Activated CD4-positive, alpha-beta T cell treated with anti-CD3 and anti-CD28 coated beads for 48 hours (primary cell): ENCODE data around the gene ATXN2.
"Not testable (repeated sequence)": the region's sequence is repeated elsewhere in the genome, so short reads cannot be mapped to it uniquely, and the experiment has no call there.

ENCODE experiments used
- DNase-seq: peaks from one replicate; pipeline ENCODE4 v3.0.0-alpha.2; 2020

Gene ATXN2, protein sequence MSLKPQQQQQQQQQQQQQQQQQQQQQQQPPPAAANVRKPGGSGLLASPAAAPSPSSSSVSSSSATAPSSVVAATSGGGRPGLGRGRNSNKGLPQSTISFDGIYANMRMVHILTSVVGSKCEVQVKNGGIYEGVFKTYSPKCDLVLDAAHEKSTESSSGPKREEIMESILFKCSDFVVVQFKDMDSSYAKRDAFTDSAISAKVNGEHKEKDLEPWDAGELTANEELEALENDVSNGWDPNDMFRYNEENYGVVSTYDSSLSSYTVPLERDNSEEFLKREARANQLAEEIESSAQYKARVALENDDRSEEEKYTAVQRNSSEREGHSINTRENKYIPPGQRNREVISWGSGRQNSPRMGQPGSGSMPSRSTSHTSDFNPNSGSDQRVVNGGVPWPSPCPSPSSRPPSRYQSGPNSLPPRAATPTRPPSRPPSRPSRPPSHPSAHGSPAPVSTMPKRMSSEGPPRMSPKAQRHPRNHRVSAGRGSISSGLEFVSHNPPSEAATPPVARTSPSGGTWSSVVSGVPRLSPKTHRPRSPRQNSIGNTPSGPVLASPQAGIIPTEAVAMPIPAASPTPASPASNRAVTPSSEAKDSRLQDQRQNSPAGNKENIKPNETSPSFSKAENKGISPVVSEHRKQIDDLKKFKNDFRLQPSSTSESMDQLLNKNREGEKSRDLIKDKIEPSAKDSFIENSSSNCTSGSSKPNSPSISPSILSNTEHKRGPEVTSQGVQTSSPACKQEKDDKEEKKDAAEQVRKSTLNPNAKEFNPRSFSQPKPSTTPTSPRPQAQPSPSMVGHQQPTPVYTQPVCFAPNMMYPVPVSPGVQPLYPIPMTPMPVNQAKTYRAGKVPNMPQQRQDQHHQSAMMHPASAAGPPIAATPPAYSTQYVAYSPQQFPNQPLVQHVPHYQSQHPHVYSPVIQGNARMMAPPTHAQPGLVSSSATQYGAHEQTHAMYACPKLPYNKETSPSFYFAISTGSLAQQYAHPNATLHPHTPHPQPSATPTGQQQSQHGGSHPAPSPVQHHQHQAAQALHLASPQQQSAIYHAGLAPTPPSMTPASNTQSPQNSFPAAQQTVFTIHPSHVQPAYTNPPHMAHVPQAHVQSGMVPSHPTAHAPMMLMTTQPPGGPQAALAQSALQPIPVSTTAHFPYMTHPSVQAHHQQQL

DNA sequence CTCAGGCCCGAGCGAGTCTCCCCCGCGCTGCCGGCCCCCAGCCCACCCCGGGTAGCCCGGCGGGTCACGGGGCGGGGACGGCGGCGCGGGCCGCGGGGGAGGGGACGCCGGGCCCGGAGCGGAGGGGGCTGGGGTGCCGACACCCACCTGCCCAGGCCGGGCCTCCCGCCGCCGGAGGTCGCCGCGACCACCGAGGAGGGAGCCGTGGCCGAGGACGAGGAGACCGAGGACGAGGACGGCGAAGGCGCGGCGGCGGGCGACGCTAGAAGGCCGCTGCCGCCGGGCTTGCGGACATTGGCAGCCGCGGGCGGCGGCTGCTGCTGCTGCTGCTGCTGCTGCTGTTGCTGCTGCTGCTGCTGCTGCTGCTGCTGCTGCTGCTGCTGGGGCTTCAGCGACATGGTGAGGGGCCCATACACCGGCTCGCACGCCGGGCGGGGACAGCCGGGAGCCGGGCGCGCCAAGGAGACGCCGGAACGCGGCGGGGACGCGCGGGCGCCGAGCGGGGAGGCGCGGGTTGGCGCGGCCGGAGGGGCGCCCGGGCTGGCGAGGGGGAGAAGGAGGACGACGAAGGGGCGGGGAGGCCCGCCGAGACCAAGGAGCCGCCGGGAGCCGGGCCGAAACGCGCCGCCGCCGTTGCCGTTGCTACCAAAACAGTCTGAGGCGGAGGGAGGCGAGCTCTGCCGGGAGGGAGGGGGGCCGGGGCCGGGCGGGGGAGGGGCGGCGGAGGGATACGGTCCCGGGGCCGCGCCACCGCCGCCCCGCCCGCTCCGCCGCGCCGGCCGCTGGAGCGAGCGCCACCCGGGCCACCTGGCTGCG lies at the start of gene ATXN2:
Gene ATXN2 (minus strand): TSS at position 679 of the 816 bp plus-strand sequence. CDS start 281 bp downstream, at position 398.
- peak; percentile 69 for DNase-seq

DNA sequence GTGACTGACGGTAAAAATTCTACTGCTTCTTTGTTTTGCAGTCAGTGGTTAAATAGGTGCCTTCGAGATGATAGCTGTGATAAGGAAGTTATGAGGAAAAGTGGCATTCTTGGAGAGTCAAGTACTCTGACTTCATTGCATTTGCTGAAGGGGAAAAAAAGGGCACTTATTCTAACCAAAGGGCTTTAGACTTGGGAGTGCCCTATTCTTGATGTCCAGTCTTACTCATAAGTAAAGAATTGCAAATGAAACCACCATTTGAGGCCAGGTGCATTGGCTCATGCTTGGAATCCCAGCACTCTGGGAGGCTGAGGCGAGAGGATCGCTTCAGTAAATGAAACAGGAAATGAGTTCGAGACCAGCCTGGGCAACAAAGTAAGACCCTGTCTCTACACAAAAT lies 46.3 kb upstream of the ATXN2 start:
- no peak for DNase-seq

DNA sequence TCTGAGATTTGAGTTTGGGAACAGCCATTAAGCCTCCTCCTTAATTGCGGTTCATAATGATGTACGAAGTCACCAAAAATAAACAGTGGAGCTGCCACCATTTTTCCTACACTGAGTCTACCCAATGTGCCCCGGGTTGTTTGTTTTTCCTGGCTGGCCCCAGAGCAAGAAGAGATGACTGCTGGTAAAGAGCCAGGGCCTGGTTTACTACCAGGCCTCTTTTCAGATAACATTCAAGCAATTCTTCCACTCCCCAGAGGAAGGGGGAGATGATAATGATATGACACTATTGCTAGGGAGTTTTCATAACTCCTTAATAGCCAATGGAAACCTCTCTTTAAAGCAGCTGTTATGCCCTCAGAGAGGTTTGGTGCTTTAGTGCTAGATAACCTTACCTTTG lies 44.3 kb upstream of the ATXN2 start:
- DNase-seq, result no peak

DNA sequence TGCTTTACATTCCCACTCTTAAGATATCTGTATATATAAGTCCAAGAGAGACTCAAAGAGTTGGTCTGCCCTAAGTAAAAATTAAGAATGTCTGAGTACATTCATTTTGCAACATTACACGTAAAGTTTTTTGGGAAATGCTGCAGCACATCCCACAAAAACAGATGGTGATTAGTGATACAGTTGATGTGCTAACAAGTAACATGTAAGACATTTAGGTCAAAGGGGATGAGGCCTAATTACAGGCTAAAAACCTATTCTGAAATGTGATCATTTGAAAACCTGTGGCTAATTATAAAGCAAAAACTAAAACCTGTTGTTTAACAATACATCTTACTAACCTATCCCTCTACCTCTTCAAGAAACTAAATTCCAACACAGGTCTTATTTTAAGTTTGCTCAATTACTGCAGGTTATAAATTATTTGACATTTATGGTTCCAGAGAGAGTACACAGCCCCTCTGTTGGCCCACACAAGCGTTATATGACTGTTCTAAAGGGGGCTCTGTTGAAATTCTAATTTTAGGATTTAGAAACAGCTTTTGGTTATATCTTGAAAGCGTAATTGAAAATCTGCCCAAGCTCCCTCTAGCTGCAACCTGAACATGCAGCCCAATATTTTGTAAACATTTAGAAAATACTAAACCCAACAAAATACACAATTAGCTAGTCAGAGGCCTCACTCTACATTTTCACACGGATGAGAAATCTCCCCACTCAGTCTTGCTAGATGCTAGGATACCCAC lies 43.7 kb upstream of the ATXN2 start:
- DNase-seq, result no peak

DNA sequence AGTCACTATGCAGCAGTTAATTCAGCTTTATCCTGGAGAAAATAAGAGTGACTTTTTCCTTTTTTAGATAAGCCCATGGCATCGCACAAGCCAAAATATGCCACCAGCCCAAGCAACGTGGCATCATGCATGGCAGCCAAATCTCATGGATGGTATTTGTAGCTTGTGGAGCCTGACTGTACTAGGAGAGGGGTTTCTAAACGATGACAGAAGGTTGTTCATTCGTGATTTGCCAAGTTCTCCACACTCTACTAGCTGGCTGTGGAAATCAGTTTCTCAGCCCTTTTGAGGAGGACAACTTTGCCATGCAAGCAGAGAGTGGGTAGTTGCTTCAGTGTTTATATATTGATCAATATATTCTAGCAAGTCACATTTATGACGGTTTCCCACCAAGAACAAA lies 41.4 kb upstream of the ATXN2 start:
- no peak for DNase-seq

DNA sequence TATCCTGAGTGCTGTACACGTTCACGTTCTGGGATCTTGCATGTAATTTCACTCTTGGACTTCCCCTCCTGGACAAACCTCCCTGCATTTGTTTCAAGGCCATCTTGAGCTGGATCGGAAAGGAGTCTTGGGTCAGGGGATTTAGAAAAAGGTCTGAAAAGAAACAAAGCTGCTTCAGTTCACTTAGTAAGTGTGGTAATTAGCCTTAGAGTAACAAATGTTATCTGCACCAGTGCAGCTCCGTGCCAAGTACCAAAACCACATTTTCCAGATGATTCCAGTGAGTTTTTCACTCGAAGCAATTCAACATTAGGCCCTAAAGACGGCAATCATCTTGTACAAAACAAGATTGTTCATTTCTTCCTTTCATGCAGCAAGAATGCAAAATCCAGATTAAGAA lies 39.4 kb upstream of the ATXN2 start:
- DNase-seq, result no peak

DNA sequence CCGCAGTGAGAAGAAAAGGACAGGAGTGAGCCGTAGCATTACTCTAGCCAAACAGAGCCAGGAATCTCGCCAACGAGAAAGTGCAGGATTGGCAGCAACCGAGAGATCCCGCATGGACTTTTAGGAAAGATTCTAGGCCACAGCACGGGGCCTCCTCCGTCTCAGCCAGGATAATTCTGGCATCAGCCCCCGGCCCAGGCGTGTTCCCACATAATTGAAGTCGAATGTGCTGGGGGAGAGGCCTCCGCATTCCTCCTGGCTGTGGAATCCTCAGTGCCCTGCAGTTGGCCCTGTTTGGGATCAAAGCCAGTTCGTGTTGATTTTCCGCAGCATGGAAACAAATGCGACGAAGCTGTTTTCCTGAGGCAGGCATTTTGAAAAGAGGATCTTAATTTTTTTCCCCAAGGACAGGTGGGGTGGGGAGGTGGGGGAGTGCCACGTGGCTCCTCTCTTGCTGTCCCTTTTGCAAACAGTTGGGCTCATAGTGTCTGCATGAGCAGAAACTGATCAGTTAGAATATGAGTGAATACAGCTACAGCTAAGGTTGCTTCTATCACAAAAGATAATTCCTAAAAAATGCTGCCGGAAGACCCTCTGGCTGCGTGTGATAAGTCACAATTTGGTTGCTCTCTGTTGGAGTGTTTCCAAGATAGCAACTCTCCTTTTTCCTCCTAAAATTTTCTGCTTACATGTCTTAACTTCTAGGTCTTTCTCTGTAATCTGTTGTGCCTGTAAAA lies 37.3 kb upstream of the ATXN2 start:
- DNase-seq, result no peak

DNA sequence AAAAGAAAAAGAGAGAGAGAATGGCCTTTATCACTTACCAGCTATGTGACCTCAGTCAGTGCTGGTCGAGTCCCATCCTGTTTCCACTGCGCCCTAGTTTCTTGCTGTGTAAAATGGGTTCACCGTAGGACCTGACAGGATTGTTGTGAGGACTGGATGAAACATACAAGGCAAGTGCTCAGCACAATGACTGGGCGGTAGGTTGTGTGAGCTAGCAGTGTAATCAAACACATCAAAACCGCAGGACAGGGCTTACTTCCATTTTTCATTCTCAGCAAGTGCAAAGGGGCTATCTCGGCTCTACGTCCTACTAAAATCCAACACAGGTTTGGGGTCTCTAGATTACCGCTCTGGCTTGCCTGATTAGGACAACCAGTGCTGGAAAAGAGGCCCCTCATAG lies 36.4 kb upstream of the ATXN2 start:
- DNase-seq, result peak; percentile 2

DNA sequence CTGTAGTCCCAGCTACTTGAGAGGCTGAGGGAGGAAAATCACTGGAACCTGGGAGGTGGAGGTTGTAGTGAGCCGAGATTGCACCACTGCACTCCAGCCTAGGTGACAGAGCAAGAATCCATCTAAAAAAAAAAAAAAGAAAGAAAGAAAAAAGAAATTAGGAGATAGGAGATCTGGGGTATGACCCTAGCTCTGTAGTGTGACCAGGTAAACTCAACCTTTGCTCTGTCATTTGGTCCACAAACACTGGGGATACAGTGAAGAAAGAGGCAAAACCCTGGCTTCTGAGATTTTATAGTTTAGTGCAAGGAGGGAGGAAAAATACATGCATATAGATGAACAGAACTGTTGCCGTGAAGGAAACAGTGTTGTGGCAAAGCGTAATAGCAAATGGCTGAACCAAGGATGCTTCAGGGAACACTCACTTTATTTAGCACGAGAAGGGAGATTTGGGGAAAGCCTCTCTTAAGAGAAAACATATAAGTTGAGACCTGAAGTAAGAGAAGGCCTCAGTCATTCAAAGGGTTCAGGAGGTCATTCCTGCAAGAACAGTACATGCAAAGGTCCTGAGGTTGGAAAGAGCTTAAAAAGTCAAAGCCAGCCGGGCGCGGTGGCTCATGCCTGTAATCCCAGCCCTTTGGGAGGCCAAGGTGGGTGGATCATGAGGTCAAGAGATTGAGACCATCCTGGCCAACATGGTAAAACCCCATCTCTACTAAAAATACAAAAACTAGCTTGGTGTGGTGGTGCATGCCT lies 29.6 kb upstream of the ATXN2 start:
- DNase-seq, result no peak

DNA sequence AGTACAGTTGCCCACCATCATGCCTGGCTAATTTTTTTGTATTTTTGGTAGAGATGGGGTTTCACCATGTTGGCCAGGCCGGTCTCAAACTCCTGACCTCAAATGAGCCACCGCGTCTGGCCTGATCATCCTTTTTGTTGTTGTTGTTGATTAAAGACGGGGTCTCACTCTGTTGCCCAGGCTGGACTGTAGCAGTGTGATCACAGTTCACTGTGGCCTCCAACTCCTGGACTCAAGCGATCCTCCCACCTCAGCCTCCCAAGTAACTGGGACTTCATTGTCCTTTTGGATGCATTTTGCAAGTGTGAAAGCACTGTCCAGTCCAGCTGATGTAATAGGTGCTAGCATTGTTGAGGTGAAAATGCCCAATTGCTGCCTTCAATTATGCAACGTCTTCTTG lies 27.1 kb upstream of the ATXN2 start:
- no peak for DNase-seq

DNA sequence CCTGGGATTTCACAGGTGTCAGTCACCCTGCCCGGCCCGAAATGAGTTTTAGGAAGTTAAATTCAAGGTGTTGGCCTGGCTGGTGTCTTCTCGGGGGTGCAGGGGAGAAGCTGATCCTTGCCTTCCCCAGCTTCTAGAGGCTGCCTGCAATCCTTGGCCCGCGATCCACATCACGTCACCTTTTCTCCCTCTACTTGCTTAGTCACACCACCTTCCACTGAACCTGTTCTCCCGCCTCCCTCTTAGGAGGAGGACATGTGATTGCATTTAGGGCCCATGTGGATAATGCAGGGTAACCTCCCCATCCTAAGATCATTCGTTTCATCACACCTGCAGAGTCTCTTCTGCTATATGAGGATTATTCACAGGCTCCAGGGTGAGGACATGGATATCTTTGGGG lies 25.4 kb upstream of the ATXN2 start:
- no peak for DNase-seq

DNA sequence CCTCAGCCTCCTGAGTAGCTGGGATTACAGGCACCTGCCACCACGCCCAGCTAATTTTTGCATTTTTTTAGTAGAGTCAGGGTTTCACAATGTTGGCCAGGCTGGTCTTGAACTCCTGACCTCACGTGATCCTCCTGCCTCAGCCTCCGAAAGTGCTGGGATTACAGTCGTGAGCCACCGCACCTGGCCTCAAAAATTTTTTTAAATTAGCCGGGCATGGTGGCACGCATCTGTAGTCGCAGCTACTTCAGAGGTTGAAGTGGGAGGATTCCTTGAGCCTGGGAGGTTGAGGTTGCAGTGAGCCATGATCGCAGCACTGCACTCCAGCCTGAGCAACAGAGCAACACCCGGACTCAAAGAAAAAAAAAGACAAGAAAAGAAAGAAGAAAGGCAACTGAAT lies 18.7 kb upstream of the ATXN2 start:
- DNase-seq, result not testable (repeated sequence)

DNA sequence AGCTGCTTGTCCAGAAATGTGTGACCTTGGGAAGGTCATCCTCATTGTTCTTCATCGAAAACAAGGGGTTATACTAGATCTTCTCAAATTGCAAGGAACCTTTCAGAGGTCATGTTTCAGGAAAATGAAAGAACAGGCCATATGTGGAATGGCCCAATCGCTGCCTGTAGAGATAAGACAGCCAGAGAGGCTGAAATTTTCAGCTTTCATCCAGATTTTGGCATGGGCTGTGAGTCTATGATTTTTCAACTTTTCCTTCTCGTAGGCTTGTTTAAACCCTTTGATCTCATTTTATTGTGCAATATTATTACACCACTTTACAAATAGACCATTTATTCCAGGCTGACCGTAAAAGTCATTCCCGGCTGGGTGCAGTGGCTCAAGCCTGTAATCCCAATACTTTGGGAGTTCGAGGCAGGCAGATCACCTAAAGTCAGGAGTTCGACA lies 17.1 kb upstream of the ATXN2 start:
- DNase-seq, result no peak

DNA sequence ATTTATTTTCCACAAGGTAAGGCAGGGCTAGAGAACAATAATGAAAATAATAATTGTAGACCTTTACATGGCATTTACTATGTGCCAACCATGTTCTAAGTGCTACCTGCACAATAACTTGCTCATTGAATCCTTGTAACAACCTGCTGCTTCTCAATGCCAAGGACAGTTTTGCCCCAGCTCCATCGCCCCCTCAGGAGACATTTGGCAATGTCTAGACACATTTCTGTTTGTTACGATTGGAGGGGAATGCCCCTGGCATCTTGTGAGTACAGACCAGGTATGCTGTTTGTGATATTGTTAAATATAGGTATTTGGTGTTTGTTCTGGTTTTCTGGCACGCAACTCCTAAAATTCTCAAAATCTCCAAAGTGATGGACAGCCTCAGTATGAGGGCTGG lies 8.1 kb upstream of the ATXN2 start:
- DNase-seq, result no peak

DNA sequence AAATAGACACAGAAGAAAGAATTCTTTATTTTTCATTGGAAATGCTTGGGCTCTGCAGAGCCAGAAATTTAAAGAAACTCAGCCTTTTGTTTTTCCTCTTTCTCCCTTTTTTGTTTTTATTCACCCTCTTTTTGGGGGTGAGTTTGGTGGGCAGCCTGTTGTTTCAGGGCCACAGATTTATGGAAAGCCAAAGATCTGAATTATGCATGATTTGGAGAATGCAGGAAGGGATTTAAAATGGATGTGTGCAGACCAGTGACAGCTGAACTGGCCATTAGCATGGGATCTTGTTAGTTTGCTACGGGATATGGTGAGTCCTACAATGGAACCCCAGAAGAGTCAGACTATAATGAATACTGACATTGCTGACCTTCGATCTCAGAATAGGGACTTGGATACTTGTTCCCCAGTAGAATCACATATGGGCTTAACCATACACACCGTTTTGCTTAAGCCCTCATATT lies 7.7 kb upstream of the ATXN2 start:
- DNase-seq, result no peak

DNA sequence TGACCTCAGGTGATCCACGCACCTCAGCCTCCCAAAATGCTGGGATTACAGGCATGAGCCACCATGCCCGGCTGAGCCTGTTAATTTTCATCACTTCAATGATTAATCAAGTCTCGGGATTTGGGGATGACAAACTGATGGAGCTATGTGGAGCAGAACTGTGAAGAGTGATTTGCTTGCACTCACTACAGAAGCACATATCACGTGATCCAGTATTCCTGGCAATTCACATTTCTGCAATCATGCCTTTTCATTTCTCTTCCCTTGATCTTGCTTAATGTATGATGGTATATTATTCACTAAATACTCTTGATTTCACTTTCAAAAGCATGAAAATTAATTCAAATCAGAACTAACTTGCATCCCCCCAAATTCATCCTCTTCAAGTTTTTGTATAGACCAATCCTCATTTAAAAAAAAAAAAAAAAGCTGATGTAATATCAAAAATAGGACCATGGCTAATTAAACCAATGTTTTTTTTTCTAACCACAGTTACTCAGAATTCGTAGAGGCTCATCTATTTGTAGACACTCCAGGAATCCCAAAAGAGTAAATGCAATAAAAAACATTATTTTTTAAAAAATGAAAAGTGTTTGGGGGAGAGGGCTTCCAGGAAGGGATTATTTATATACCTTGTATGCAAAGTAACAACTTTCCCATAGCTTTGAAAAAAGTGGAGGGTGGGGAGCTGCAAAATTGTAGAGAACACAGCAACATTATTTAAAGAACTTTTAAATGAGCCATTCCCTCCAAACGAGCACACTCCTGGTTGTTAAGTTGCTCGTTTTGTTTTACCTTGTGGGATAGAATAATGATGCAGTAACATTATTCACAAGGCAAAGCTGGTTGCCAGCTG lies 7.0 kb upstream of the ATXN2 start:
- DNase-seq, result no peak

DNA sequence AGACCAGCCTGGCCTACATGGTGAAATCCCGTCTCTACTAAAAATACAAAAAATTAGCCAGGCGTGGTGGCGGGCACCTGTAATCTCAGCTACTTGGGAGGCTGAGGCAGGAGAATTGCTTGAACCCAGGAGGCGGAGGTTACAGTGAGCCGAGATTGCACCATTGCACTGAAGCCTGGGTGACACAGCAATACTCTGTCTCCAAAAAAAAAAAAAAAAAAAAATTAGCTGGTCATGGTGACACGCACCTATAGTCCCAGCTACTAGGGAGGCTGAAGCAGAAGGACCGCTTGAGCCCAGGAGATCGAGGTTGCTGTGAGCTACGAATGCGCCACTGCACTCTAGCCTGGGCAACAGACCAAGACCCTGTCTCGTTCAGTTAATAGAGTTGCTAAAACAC lies 3.7 kb upstream of the ATXN2 start:
- DNase-seq, result not testable (repeated sequence)

DNA sequence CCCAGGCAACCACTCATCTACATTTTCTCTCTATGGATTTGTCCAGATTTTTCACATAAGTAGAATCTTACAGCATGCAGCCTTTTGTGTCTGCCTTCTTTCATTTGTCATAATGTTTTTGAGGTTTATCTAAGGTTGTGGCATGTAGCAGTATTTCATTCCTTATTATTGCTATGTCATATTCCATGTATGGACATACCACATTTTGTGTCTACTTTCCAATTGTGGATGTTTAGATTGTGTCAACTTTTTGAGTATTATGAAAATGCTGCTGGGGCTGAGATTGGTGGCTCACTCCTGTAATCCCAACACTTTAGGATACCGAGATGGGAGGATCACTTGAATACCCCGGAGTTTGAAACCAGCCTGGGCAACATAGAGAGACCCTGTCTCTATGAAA lies 3.2 kb upstream of the ATXN2 start:
- DNase-seq, result no peak

DNA sequence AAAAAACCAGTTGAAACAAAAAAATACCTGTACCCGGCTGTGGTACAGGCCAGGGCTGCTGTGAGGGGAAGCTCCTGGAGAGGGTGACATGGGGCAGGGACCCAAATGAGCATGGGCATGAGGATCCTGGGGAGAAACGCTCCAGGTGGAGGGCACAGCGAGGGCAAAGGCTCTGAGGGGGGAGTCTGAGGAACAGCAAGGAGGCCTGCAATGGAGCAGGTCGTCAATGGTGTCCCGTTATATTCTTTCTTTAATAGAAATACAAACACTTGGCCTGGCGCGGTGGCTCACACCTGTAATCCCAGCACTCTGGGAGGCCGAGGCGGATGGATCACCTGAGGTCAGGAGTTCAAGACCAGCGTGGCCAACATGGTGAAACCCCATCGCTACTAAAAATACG lies 1.9 kb upstream of the ATXN2 start:
- DNase-seq, result not testable (repeated sequence)
